Activated naive CD4-positive, alpha-beta T cell (primary cell): ENCODE data around the gene CCDC28A.

Experiments
- DNase-seq, 4 experiments: peaks; one replicate each; lab custom pipeline; 2025; lab: John Stamatoyannopoulos, UW

CCDC28A gene

DNA sequence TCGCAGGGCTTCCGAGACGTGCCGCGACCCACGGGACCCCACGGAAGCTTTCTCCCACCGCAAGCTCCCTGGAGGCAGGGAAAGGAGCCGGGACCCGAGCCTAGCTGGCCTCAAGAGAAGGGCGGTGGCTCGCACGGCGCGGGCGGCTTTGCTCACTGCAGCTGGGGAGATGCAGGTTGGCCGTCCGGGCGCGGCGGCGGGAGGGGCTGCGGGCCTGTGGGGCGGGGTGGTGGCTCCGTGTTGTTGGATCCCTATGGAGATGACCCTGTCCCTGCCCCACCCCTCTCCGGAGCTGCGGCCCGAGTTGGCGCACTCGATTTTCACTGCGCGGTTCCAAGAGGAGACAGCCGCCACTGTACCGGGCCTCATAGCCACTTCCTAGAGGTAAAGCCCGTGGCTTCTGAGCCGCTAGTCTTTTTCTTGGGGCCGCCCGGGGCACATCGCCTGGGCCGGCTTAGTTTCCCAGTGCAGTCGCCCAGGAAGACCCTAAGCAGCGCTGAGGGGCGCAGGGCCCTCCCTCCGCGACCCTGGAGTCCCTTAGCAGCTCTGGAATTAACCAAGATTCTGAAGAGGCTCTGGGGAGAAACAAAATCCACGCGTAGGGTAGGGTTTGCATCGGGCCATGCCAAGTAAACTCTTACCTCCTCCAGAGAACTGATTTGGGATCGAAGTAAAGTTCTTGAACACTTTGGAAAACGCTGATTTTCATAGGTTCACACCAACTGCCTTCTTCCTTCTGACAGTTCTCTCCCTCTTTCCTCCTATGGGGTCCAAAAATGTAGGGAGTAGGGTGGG lies 22.4 kb downstream of the CCDC28A start, which contains the start of gene ECT2L:
Gene ECT2L (plus strand): TSS at position 279 of the 795 bp plus-strand sequence. CDS start 17,188 bp downstream, outside the sequence.
- DNase-seq, result no peak

DNA sequence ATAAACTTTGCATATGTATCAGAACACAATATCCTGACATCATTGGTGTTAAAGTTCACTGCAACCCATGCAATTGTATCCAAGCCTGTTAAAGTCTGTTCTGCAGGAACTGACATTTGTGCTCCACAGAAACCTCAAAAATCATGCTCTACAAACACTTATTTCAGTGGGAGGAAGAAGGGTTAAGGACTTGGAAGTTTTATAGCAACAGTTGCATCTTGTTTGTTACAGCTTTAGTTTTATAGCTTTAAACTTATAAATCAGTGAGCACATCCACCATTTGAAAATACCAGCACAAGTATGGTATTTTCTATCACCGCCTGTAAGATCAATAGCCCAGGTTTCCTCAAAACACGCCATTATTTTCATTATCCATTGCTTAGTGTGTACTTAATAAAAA lies 23.2 kb downstream of the CCDC28A start:
- DNase-seq, result no peak

DNA sequence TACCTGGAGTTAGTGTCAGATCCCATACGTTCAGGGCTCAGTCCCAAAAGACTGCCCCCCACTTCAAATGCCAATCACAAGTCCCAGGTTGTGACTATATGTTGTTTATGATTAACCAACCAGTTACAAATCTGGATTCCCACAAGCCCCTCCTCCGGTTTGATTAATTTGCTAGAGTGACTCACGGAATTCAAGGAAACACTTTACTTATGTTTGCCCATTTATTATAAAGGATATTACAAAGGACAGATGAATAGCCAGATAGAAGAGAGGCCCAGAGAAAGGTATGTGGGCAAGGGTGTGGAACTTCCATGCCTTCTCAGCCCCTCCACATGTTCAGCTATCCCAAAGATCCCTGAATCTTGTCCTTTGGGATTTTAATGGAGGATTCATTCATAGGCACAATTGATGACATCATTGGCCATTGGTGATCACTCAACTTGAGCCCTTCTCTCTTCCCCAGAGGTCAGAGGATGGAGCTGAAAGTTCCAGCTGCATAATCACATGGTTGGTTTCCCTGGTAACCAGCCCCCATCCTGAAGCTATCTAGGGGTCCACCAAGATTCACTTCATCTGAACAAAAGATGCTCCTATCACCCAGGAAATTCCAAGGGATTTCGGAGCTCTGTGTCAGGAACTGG lies 24.4 kb downstream of the CCDC28A start:
- no peak for DNase-seq

DNA sequence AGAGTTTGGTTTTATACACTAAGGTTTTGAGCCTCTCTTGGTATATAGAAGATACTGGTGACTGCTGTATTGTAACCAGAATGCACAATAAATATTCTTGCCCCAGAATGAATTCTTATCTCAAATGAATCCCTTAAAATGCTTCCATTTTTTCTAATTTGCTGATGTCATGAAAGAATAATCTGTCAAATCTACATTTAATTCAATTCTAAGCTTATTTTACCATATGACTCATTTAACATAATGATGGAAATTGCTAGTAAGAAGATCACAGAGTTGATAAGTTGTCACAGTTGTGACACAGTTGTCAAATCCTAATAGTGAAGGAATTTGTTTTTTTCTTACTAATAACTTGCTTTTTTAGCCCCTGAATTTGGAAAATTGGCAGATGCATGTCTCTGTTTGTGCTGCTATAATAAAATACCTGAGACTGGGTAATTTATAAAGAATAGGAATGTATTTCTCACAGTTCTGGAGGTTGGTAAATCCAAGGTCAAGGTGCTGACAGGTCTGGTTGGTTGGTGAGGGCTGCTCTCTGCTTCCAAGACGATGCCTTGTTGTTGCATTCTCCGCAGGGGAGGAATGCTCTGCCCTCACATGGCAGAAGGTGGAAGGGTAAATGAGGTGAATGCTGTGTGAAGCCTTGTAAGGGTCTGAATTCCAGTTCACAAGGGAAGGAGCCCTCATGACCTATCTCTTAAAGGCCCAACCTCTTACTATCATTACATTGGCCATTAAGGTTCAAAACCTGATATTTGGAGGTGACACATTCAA lies 27.0 kb downstream of the CCDC28A start:
- no peak for DNase-seq

DNA sequence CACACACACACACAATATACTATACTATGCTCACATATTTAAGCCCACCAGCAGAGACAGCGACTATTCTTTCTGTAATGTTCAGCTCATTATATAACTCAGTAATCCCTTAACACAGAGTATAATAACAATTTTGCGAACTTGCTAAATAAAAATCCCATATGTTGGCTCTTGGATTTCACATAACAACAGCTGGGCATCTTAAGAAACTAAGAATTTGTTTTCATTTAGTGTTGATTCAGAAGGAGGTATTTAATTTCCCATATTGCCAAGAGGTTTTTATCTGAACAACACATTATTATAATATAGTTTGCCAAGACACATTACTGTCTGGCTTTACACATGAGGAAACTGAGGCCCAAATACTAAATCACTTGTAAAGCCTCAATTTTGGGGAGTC lies 29.8 kb downstream of the CCDC28A start:
- no peak for DNase-seq

DNA sequence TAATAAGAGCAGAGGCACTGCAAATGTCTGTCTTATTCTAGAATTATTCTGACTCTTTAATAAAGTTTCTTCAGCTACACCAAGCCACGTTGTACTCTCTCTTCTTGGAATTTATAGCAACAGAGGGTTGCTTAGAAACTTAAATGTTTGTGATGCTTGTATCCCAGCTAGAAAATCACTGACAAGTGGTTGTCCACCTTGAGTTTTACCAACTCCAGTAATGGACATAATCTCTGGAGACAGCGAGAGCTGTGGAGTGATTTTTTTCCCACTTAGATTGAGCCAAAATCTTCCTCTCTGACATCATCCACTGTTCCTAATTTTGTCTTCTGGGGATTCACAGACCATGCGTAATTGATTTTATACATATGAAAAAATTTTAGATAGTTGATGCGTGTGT lies 30.3 kb downstream of the CCDC28A start:
- no peak for DNase-seq

DNA sequence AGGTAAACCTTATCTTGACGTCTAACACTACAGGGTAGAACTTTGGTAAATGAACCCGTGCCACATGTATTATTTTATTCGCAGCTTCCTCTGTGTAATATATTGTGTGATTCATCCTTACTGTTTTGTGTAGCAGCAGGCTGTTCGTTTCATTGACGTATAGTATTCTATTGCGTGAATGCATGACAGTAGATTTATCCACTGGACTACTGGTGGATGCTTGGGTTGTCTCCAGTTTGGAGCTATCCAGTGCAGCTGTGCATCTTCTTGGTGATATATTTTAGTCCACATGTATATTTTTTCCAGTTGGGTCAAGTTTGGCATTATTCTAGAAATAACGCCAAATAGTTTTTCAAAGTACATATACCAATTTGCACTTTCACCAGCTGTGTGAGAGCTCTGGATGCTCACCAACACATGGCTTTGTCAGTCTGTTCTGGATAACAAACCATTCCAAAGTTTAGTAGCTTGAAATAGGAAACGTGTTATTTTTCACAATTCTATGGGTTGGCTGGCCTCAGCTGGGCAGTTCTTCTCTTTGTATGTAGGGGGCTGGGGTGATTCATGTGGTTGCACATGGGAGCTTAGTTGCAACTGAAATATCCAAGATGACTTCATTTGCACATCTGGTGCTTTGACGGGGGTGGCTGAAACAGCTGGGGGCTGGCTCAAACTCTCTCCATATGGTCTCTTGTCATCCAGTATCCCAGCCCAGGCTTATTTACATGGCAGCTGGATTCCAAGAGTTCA lies 31.6 kb downstream of the CCDC28A start:
- no peak for DNase-seq

DNA sequence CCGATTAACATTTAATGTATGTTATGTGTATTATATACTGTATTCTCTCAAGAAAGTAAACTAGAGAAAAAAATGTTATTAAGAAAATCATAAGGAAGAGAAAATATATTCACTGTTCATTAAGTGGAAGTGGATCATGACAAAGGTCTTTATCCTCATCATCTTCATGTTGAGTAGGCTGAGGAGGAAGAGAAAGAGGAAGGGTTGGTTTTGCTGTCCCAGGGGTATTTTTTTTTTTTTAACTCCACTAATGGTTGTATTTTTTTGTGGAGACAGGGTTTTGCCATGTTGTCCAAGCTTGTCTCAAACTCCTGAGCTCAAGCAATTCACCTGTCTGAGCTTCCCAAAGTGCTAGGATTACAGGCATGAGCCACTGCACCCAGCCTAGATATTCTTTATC lies 33.3 kb downstream of the CCDC28A start:
- DNase-seq, result no peak

DNA sequence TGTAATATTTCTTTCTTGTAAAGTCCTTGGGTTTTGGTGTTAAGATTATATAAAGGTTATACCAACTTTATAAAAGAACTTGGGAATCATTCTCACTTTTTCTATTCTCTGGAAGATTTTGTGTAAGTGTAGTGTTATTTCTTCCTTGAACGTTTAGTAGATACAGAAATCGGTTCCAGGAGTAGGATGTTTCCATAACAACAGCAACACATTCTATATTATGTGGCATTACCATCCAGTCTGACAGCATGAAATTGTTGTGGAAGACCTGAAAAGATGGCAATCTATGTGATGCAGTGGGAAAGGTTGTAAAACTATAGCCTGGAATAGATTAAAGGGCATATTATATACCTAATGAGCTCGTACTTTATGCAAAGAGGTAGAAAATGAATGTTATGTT lies 36.1 kb downstream of the CCDC28A start:
- DNase-seq, result no peak

DNA sequence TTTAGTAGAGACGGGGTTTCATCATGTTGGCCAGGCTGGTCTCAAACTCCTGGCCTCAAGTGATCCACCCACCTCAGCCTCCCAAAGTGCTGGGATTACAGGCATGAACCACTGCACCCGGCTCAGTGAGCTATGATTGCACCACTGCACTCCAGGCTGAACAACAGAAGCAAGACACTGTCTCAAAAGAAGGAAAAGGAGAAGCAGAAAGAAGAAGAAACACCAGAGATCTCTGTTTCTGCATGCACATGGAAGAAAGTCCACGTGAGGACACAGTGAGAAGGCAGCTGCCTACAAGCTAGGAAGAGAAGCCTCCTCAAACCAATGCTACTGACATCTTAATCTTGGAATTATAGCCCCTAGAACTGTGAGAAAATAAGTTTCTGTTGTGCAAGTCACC lies 38.3 kb downstream of the CCDC28A start:
- no peak for DNase-seq

DNA sequence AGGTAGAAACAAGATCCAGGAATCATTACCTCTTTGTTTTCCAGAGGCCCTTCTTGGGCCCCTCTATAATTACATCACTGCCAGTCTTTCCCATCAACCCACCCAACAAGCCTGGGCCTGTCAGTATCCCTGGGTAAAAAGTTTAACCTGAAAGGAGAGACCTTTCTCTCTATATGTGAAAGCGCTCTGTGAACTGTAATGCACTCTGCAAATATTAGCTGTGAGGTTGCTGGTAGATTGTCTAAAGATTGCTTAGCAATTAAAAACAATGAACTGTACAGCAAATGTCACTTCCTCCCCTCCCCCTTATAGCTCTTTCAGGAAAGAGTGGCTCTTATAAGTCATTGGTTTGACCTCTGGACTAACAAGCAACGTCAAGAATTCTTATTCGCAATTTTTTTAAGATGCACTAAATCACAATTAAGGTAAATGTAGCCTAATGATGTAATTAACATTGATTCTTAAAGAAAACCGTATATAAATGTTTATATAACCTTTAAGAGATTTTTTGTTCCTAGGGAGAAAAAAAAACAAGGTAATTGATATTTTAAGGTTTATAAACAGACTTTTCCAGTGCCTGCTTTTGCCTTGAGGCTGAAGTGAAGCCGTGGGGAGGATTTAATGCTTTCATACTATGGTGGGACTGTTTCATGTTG lies 40.7 kb downstream of the CCDC28A start:
- DNase-seq, result no peak

DNA sequence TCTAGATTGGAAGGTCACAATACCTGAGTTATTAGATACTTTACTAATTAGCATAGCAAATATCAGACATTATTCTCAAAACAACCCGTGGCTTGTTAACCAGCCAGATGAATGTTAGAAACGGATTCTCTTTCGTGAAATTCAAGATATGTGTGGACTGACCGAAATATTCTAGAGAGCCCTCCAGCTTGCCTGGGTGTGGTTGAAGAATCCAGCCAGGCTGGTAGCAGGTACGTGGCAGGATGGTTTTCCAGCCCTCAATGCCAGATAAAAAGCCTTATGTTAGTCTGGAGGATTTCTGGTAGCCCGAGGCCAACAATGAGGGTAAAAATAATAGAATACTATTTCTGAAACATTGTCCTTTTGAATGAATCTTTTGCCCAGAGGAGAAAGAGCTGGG lies 41.7 kb downstream of the CCDC28A start:
- DNase-seq, result no peak

DNA sequence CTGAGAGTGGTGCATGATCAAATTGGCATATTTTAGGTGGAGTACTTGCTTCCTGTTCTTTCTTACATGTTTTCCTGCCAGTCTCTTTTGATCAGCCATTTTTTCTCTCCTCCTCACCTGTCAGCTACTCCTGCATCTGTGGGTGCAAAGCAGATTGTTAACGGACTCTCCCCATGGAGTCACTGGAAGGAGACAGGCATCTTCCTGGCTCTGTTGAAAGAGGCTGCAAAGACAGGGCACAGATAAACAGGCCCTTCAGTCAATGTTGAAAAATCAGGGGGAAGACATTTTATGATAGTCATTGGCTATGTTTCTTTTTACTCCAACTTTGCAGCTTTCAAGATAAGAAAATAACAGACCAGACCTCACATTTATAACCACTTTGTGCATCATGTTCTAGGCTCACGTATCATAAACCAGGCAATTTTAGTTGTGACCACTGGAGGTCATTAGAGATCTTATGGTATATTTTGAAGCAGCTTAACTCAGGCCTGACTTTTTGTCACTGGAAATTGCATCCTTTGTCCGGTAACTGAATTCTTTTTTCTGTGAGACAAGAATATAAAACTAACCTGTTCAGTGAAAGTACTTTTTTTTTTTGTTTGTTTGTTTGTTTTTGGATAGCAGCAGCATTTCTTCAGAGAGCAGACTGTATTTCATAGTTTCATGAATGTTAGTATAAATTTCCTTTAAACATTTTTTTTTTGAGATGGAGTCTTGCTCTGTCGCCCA lies 42.4 kb downstream of the CCDC28A start:
- DNase-seq, result no peak

DNA sequence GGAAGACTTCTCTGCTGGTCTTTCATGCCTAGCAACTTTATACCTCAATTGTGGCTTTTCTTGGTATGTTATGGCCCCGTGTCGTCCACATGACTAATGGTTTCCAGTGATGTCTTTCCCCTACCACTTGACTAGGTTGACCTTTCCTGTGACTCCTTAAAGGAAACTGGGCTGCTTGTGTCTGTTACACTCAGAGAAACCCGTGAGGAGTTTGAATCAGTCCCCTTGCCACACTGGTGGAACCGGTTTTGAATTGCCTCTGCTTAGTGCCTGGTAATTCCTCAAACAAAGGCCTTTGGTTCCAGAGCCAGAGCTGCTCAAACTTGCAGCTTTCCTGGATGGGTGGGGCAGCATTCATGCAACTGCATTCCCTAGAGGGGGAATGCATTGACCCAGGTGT lies 44.2 kb downstream of the CCDC28A start:
- DNase-seq, result no peak

DNA sequence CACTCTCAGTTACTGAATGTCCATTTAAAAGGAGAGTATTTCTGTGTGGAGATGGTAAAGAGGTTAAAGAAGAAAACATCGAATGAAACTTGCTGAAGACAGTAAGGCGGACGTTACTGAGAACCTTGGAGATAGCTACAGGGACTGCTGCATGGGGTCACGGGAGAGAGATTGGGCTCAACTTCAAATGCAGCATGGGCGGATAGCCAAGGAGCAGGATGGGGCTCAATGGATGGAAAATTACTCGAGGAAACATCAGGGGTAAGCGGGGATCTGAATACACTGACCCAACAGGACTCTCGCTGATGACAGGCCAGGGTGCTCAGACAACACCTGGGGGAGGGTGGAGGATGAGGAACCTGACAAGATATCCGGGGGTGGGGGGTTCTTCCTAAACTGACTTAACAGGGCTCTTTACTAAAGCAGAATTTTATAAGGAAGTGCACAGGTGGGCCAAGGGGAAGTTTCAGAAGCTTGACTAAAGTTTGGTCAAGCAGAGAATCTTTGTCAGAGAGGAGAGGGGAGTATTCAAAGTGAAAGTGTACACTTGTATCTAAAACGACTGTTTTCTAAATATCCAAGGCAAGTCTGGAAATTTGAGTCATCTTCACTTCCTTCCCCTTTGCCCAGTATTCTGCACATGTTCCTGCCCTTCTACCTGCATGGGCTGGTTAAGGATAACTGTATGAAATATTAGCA lies 45.1 kb downstream of the CCDC28A start:
- no peak for DNase-seq

DNA sequence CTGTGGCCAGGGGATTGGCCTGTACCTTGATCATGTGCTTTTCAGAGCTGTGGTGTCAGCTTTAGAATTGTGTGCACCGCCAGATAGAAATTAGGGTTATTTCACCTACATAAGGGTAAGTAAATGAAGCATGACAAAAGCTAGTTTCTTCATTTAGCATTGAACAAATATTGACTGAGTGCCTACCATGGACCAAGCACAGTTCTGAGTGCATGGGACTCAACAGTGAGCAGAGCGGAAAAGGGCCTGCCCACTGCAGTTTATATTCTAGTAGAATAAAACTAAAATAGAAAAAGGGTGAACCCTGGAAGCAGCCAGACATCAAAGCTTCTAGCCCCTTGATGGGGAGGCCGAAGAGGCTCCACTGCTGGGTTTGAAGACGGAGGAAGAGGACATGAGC lies 48.0 kb downstream of the CCDC28A start:
- DNase-seq, result no peak

DNA sequence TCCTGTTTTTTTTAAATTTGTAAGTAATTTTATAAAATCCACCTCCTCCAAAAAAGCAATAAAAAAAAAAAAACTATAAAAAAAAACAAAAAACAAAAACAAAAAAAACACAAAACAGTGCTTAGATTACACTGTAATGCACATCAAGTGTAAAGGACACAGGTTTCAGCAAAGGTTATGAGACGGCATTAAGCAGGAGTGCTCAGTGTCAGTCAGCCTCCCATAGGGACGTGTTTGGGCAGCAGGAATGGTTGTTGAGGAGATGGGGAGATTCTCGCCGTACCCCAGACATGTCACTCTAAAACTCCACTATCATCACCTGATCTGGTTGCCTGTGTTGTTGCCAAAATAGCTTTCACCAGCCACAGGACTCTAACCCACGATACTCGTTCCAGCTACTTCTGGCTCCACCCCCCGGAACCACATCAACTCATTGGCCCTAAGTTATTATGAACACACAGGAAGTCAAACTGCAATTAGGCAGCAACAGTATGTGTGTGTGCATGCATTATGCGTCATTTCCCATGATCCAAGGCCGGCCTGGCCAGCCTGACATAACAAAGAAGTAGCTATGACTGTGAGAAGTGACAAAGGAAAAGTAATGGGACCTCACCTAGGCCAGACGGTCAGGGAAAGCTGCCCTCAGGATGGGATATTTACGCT lies 51.0 kb downstream of the CCDC28A start:
- DNase-seq, result no peak

DNA sequence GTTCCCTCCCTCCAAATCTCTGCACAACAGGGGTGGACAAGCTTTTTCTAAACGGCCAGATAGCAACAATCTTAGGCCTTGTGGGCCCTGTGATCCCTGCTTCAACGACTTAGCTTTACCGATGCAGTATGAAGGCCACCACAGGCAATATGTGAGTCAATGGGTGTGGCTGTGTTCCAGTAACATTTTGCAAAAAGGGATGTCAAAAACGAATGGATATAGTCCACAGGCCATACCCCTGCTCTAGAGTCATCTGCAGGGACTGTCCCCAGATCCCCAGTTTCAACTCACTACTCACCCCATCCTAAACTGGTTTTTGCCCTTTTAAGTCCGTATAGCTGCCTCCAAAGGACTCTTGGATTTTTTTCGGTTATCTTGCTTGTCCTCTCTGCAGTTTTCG lies 56.7 kb downstream of the CCDC28A start:
- DNase-seq, result no peak

DNA sequence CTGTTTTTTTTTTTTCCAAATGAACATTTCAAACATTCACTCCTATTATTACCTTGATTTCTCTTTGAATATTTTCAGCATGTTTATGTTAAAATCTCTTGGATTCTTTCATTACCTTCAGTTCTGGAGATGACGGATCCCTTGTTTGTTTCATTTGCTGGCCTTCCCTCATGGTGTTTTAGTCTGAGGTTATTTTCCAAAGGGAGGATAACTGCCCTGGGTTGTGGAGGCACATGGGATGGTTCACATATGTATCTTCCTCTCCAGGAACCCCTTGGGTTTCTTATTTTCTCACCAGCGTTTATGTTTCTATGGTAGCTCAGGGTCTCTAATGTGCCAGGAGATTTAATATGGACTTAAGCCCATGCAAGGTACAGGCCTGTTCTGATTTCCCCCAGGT lies 58.6 kb downstream of the CCDC28A start:
- no peak for DNase-seq
